Measurements from ENCODE around the gene IL27RA. TPM values are rescaled to one million over a fixed set of nuclear protein-coding genes. Genes with fewer than 3 reads are reported as not detected.

Gene IL27RA
- total and polyA plus RNA-seq, 2 of the 4 experiments (the other 2 are of a cell fraction) = 2.9 to 5.1 TPM

GRCh38 chr19:14085309-14085995 is 53.9 kb downstream of the IL27RA start, which contains the start of gene C19orf67:
C19orf67 (minus strand) TSS chr19:14085783; CDS start chr19:14085627, 156 bp downstream.
- Histone ChIP-seq H3K56ac (ENCODE audit: extremely low read depth, insufficient read depth, low read length) (no peak within 1 kb of the TSS), H2BK120ac (ENCODE audit: low read depth, low read length) (no peak within 1 kb of the TSS), H2AK5ac (ENCODE audit: low read depth, low read length) (no peak within 1 kb of the TSS), H3K4me3 (ENCODE audit: insufficient read depth, low read depth, low read length) (no peak within 1 kb of the TSS), H3K27me3 (ENCODE audit: control insufficient read depth, insufficient read depth, low read length) (no peaks in the 10 kb centered on the region), H3K9ac (ENCODE audit: low read depth, low read length) (no peak within 1 kb of the TSS), H3K9me3 (ENCODE audit: control insufficient read depth, insufficient read depth, low read length) (no peaks in the 10 kb centered on the region), H2BK5ac (ENCODE audit: low read depth, low read length, poor library complexity, severe bottlenecking) (no peak within 1 kb of the TSS), H2AK9ac (replicated peaks; ENCODE audit: low read depth, low read length, poor library complexity) (no peak within 1 kb of the TSS), H3K27ac (ENCODE audit: insufficient read depth, low read length) (no peak within 1 kb of the TSS), H4K91ac (ENCODE audit: insufficient read depth, low read depth, low read length) (no peak within 1 kb of the TSS), H3K4me1 (ENCODE audit: control insufficient read depth, insufficient read depth, low read length) (peaks cover 7% of the 10 kb centered on the region), H2AFZ (replicated peaks; ENCODE audit: low read length, poor library complexity) (no peak within 1 kb of the TSS), H4K5ac (ENCODE audit: low read depth, low read length) (no peak within 1 kb of the TSS), H3K4ac (ENCODE audit: low read depth, low read length) (no peak within 1 kb of the TSS), H3K79me1 (ENCODE audit: low read depth in 1 of 2, low read length in 2 of 2) (peaks cover 8 to 24% of the 10 kb centered on the region in 2 experiments), H3K18ac (ENCODE audit: low read depth, low read length) (no peak within 1 kb of the TSS), H3K9me1 (ENCODE audit: insufficient read depth, low read length) (peaks cover 6% of the 10 kb centered on the region; the same call in 1 of the 2 replicates), H3K4me2 (ENCODE audit: low read depth, low read length) (no peak within 1 kb of the TSS), H2BK15ac (ENCODE audit: low read depth, low read length) (no peak within 1 kb of the TSS), H3K36me3 (ENCODE audit: control insufficient read depth, insufficient read depth, low read length) (peaks cover 12% of the 10 kb centered on the region), H3K14ac (replicated peaks; ENCODE audit: low read depth, low read length) (no peak within 1 kb of the TSS), H4K8ac (ENCODE audit: low read depth in 2 of 2, low read length in 2 of 2) (no peak within 1 kb of the TSS), H4K20me1 (ENCODE audit: insufficient read depth, low read length) (peaks cover 7% of the 10 kb centered on the region), H2BK20ac (ENCODE audit: low read depth, low read length) (no peak within 1 kb of the TSS), H3K23ac (ENCODE audit: low read depth, low read length) (no peak within 1 kb of the TSS)
- no peak for DNase-seq
- no TSS peak for BruUV-seq (replicated peaks)
- in situ Hi-C loops (cut with MboI; ENCODE audit: low sequenced_read_pairs) = loop anchor here (25.0 kb wide), 1 partner anchor 323 kb away; the partner anchor contains the start of genes C19orf53 and MRI1
- ChIA-PET POLR2A (ENCODE audit: unreplicated experiment) (no interaction called here), CTCF (no interaction called here)
- no peak for TF ChIP-seq BHLHE40 (IDR thresholded peaks at IDR 0.05; ENCODE audit: low read depth, low read length)
- TF ChIP-seq MAZ (IDR thresholded peaks at IDR 0.05; ENCODE audit: borderline replicate concordance, low read depth, low read length) = no peak
- TF ChIP-seq NFE2L2 (IDR thresholded peaks at IDR 0.05; ENCODE audit: low read depth, low read length) = no peak
- no peak for TF ChIP-seq RAD21 (IDR thresholded peaks at IDR 0.05; ENCODE audit: low read length)
- TF ChIP-seq RFX5 (IDR thresholded peaks at IDR 0.05; ENCODE audit: low read depth, low read length) = no peak
- TF ChIP-seq POLR2A (IDR thresholded peaks at IDR 0.05; ENCODE audit: low read depth, low read length) = no peak
- no peak for TF ChIP-seq MXI1 (IDR thresholded peaks at IDR 0.05; ENCODE audit: borderline replicate concordance, low read depth, low read length)
- no peak for TF ChIP-seq CEBPB (IDR thresholded peaks at IDR 0.05; ENCODE audit: low read depth, low read length)
- TF ChIP-seq USF2 (IDR thresholded peaks at IDR 0.05; ENCODE audit: low read depth, low read length) = no peak
- no peak for TF ChIP-seq RCOR1 (IDR thresholded peaks at IDR 0.05; ENCODE audit: insufficient replicate concordance, low read length)
- no peak for TF ChIP-seq SMC3 (IDR thresholded peaks at IDR 0.05; ENCODE audit: low read depth, low read length)
- no peak for TF ChIP-seq FOS (IDR thresholded peaks at IDR 0.05; ENCODE audit: low read depth, low read length)
- no peak for TF ChIP-seq MAFK (IDR thresholded peaks at IDR 0.05; ENCODE audit: low read depth, low read length)
- no peak for TF ChIP-seq CHD1 (IDR thresholded peaks at IDR 0.05; ENCODE audit: low read depth, low read length)
- TF ChIP-seq, protein P1, sequence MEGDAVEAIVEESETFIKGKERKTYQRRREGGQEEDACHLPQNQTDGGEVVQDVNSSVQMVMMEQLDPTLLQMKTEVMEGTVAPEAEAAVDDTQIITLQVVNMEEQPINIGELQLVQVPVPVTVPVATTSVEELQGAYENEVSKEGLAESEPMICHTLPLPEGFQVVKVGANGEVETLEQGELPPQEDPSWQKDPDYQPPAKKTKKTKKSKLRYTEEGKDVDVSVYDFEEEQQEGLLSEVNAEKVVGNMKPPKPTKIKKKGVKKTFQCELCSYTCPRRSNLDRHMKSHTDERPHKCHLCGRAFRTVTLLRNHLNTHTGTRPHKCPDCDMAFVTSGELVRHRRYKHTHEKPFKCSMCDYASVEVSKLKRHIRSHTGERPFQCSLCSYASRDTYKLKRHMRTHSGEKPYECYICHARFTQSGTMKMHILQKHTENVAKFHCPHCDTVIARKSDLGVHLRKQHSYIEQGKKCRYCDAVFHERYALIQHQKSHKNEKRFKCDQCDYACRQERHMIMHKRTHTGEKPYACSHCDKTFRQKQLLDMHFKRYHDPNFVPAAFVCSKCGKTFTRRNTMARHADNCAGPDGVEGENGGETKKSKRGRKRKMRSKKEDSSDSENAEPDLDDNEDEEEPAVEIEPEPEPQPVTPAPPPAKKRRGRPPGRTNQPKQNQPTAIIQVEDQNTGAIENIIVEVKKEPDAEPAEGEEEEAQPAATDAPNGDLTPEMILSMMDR (conservative IDR thresholded peaks at IDR 0.05; ENCODE audit: low read depth, low read length) = no peak
- no peak for TF ChIP-seq ELK1 (IDR thresholded peaks at IDR 0.05; ENCODE audit: borderline replicate concordance, low read depth, low read length)
- intact Hi-C loops (cut with micrococcal nuclease) = no loop called here
- 62% methylated on average over 9 of the region's 54 CpGs; no CpG with 5 or more reads in 1 of the 2 experiments for WGBS, 2 experiments (ENCODE audit: extremely low coverage in 2 of 2, insufficient read length in 1 of 2)
- dilution Hi-C loops (cut with HindIII; ENCODE audit: low sequenced_read_pairs, unreplicated experiment) = no loop called here
- no peak for ATAC-seq (ENCODE audit: low read depth)

All from IMR-90 (cell line).